Tibial nerve (tissue), 4 donors: ENCODE measurements around the gene CAMK2B. TPM values are rescaled to one million over a fixed set of nuclear protein-coding genes. Genes with fewer than 3 reads are reported as not detected.
"Not testable (repeated sequence)": the region's sequence is repeated elsewhere in the genome, so short reads cannot be mapped to it uniquely, and the experiment has no call there.

Source experiments
- DNase-seq, 2 donors: peaks; one replicate each; pipeline ENCODE4 v3.0.0-alpha.2; 2019; ENCODE audit warnings: low spot score in 2 of 2
- H3K27ac ChIP-seq, 4 donors: fragments of 200-600 bp; sonication (generic) in 3 of 4; one replicate each; pipeline ENCODE4 v1.5.1; 2017 to 2019; ENCODE audit warnings: mild to moderate bottlenecking in 1 of 4
- H3K27me3 ChIP-seq, 2 donors: fragments of 200-600 bp; sonication (generic) in 1 of 2; one replicate each; pipeline versions ENCODE4 v1.5.1 to v1.6.0; 2017 to 2019
- H3K36me3 ChIP-seq, 3 donors: fragments of 200-600 bp; sonication (generic); one replicate each; pipeline ENCODE4 v1.5.1; 2018 to 2019
- H3K4me1 ChIP-seq, 4 donors: fragments of 200-600 bp; sonication (generic) in 3 of 4; one replicate each; pipeline ENCODE4 v1.5.1; 2017 to 2019
- H3K4me3 ChIP-seq, 4 donors: fragments of 200-600 bp; sonication (generic) in 3 of 4; one replicate each; pipeline ENCODE4 v1.5.1; 2017 to 2019; ENCODE audit warnings: mild to moderate bottlenecking in 1 of 4, moderate library complexity in 1 of 4
- H3K9me3 ChIP-seq, 4 donors: fragments of 200-600 bp; sonication (generic) in 3 of 4; one replicate each; pipeline ENCODE4 v1.5.1; 2017 to 2019
- CTCF ChIP-seq, 5 experiments: fragments of 200-600 bp in 3 of 5; fragments of 450-650 bp in 2 of 5; sonication (generic) in 3 of 5; IDR thresholded peaks; one replicate each; pipeline ENCODE4 v1.5.1; 2016 to 2019; ENCODE audit warnings: antibody characterized with exemption in 5 of 5, mild to moderate bottlenecking in 3 of 5, moderate library complexity in 2 of 5
- EP300 ChIP-seq, 2 donors: sonication (generic); formaldehyde crosslinking; IDR thresholded peaks; one replicate each; pipeline ENCODE4 v1.6.1; 2017; ENCODE audit warnings: antibody characterized with exemption in 2 of 2, mild to moderate bottlenecking in 1 of 2
- POLR2A ChIP-seq, 2 donors: fragments of 450-650 bp; IDR thresholded peaks; one replicate each; pipeline ENCODE4 v1.6.1; 2017; ENCODE audit warnings: antibody characterized with exemption in 2 of 2, mild to moderate bottlenecking in 2 of 2, moderate library complexity in 2 of 2
- WGBS, 2 donors: methylation state at CpG; one replicate each; pipeline ENCODE4 v1.1.5; 2018; 5-methylcytosine and 5-hydroxymethylcytosine counted together
- total RNA-seq, 4 donors: library from RNA; depleted of rRNA; stranded (reverse); fragments of >200 nt; gene quantifications; one replicate each; pipeline ENCODE4 v1.1.0, GENCODE V29; 2016

The CAMK2B gene
- total RNA-seq, 4 donors from 2014 or later, result 9.0 to 14.7 (median 10.9) TPM

GRCh38 chr7:44208085-44208484 is 117.3 kb downstream of the CAMK2B start:
- DNase-seq, result no peak
- Histone ChIP-seq H3K27ac (no peak overlapping the region), H3K9me3 (no peaks in the 10 kb centered on the region), H3K36me3 (peaks cover 4 to 87% (median 39%) of the 10 kb centered on the region in 3 donors), H3K27me3 (no peaks in the 10 kb centered on the region), H3K4me1 (no peaks in the 10 kb centered on the region), H3K4me3 (no peak overlapping the region)
- WGBS, 2 donors, result 88 to 90% methylated on average over 7 of the region's 7 CpGs
- TF ChIP-seq CTCF (IDR thresholded peaks at IDR 0.05) (no peak), EP300 (IDR thresholded peaks at IDR 0.05) (no peak), POLR2A (IDR thresholded peaks at IDR 0.05) (no peak)

- peaks cover 4 to 66% (median 30%) of the 10 kb centered on the region in 3 donors for H3K36me3 ChIP-seq
Measured at GRCh38 chr7:44206008-44206407, 119.4 kb downstream of the CAMK2B start.

GRCh38 chr7:44201813-44202212 is 123.6 kb downstream of the CAMK2B start:
- 29 to 30% methylated on average over 8 of the region's 8 CpGs for WGBS, 2 donors
- Histone ChIP-seq H3K36me3 (peaks cover 0 to 24% (median 7%) of the 10 kb centered on the region in 3 donors), H3K4me3 (peak overlapping the region; percentile 85 to 98 (median 95))

More at GRCh38 chr7:44206008-44206407, 119.4 kb downstream of the CAMK2B start:
- H3K27me3 ChIP-seq, result no peaks in the 10 kb centered on the region
- WGBS, 2 donors, result 90 to 93% methylated on average over 5 of the region's 5 CpGs
- DNase-seq, result no peak
- no peak for TF ChIP-seq EP300 (IDR thresholded peaks at IDR 0.05)
- no peak overlapping the region for H3K4me3 ChIP-seq
- peaks cover 0 to 16% (median 6%) of the 10 kb centered on the region in 4 donors for H3K4me1 ChIP-seq
- no peaks in the 10 kb centered on the region for H3K9me3 ChIP-seq
- H3K27ac ChIP-seq, result no peak overlapping the region

GRCh38 chr7:44200699-44201461 is 124.5 kb downstream of the CAMK2B start, which contains the start of gene YKT6:
TSS of gene YKT6 (plus strand) at chr7:44200978. CDS start at chr7:44201136, 158 bp downstream.
- 0 to 1% methylated on average over 35 to 52 of the region's 58 CpGs for WGBS, 2 donors

More at GRCh38 chr7:44201813-44202212, 123.6 kb downstream of the CAMK2B start:
- TF ChIP-seq POLR2A (IDR thresholded peaks at IDR 0.05) (no peak), CTCF (IDR thresholded peaks at IDR 0.05) (no peak), EP300 (IDR thresholded peaks at IDR 0.05) (no peak)
- Histone ChIP-seq H3K4me1 (peaks cover 0 to 16% (median 6%) of the 10 kb centered on the region in 4 donors), H3K9me3 (no peaks in the 10 kb centered on the region), H3K27me3 (peaks cover 0 to 7% of the 10 kb centered on the region in 2 donors), H3K27ac (peak overlapping the region in 1 of 4 donors; percentile 81)
- DNase-seq, result no peak

GRCh38 chr7:44200163-44200562 is 125.2 kb downstream of the CAMK2B start:
- not testable (repeated sequence) for H3K9me3 ChIP-seq, H3K36me3 ChIP-seq, DNase-seq, H3K27me3 ChIP-seq, H3K27ac ChIP-seq
- H3K4me1 ChIP-seq, result peaks cover 0 to 16% (median 6%) of the 10 kb centered on the region in 4 donors
- H3K4me3 ChIP-seq, result peak overlapping the region in 1 of 4 donors; percentile 98
- 59 to 100% methylated on average over 1 to 2 of the region's 3 CpGs for WGBS, 2 donors

More at GRCh38 chr7:44200699-44201461, 124.5 kb downstream of the CAMK2B start, which contains the start of gene YKT6:
- TF ChIP-seq CTCF (IDR thresholded peaks at IDR 0.05), result peak; percentile 43 to 84 (median 66)
- peak; percentile 36 to 65 for TF ChIP-seq POLR2A (IDR thresholded peaks at IDR 0.05)
- peak; percentile 42 to 76 for TF ChIP-seq EP300 (IDR thresholded peaks at IDR 0.05)
- H3K27ac ChIP-seq, result peak within 1 kb of the TSS in 3 of 4 donors; percentile 58 to 82 (median 81)
- DNase-seq, result peak; percentile 68 to 83
- peaks cover 0 to 16% (median 6%) of the 10 kb centered on the region in 4 donors for H3K4me1 ChIP-seq
- H3K4me3 ChIP-seq, result peak within 1 kb of the TSS; percentile 85 to 98 (median 95)
- peaks cover 0 to 7% of the 10 kb centered on the region in 2 donors for H3K27me3 ChIP-seq
- H3K9me3 ChIP-seq, result no peaks in the 10 kb centered on the region
- H3K36me3 ChIP-seq, result peaks cover 0 to 15% (median 3%) of the 10 kb centered on the region in 3 donors

GRCh38 chr7:44197474-44197873 is 127.9 kb downstream of the CAMK2B start:
- Histone ChIP-seq H3K27ac (no peak overlapping the region), H3K27me3 (peaks cover 0 to 14% of the 10 kb centered on the region in 2 donors), H3K9me3 (no peaks in the 10 kb centered on the region), H3K4me3 (no peak overlapping the region), H3K4me1 (peaks cover 0 to 12% (median 5%) of the 10 kb centered on the region in 4 donors), H3K36me3 (no peaks in the 10 kb centered on the region)
- 80 to 83% methylated on average over 7 of the region's 7 CpGs for WGBS, 2 donors
- TF ChIP-seq CTCF (IDR thresholded peaks at IDR 0.05) (no peak), EP300 (IDR thresholded peaks at IDR 0.05) (no peak), POLR2A (IDR thresholded peaks at IDR 0.05) (no peak)
- no peak for DNase-seq
